ENCODE measurements around the gene RABGAP1.

GRCh38 chr9:123073991-123074422, 133.2 kb downstream of the RABGAP1 start:
- TF ChIP-seq EZH2phosphoT487 (IDR thresholded peaks at IDR 0.05; ENCODE audit: insufficient read depth, low read depth) = no peak
- no peak for TF ChIP-seq EZH2 (IDR thresholded peaks at IDR 0.05; ENCODE audit: insufficient read depth, poor library complexity, severe bottlenecking)
